ENCODE measurements around the gene PGC.

Gene PGC

GRCh38 chr6:41747256-41748101 is at the start of gene PGC:
Gene PGC (minus strand): TSS chr6:41747397. CDS start chr6:41747334, 63 bp downstream.
- Histone ChIP-seq H3K9me3 (ENCODE audit: control insufficient read depth in 5 of 5, low read length in 5 of 5) (no peaks in the 10 kb centered on the region), H3K9ac (ENCODE audit: low read length in 5 of 5) (no peak within 1 kb of the TSS), H3K4me3 (ENCODE audit: low read depth in 1 of 5, low read length in 5 of 5) (no peak within 1 kb of the TSS), H3K27ac (ENCODE audit: low read depth, low read length) (no peak within 1 kb of the TSS), H3K36me3 (ENCODE audit: control insufficient read depth in 5 of 5, insufficient read depth in 5 of 5, low read length in 5 of 5) (no peaks in the 10 kb centered on the region), H3K27me3 (ENCODE audit: control insufficient read depth in 5 of 5, insufficient read depth in 4 of 5, low read length in 5 of 5) (no peaks in the 10 kb centered on the region), H3K4me1 (ENCODE audit: control insufficient read depth in 5 of 5, insufficient read depth in 5 of 5, low read length in 5 of 5) (no peaks in the 10 kb centered on the region)

GRCh38 chr6:41796474-41796873 is 49.3 kb upstream of the PGC start:
- no peak overlapping the region for H3K27ac ChIP-seq (ENCODE audit: low read depth, low read length)
- H3K4me1 ChIP-seq (ENCODE audit: control insufficient read depth in 5 of 5, insufficient read depth in 5 of 5, low read length in 5 of 5): no peaks in the 10 kb centered on the region
- peaks cover 19 to 64% (median 34%) of the 10 kb centered on the region in 5 donors for H3K36me3 ChIP-seq (ENCODE audit: control insufficient read depth in 5 of 5, insufficient read depth in 5 of 5, low read length in 5 of 5)
- H3K9ac ChIP-seq (ENCODE audit: low read length in 5 of 5): no peak overlapping the region
- H3K4me3 ChIP-seq (ENCODE audit: low read depth in 1 of 5, low read length in 5 of 5): no peak overlapping the region
- no peaks in the 10 kb centered on the region for H3K27me3 ChIP-seq (ENCODE audit: control insufficient read depth in 5 of 5, insufficient read depth in 4 of 5, low read length in 5 of 5)
- no peaks in the 10 kb centered on the region for H3K9me3 ChIP-seq (ENCODE audit: control insufficient read depth in 5 of 5, low read length in 5 of 5)

GRCh38 chr6:41791984-41792383 is 44.8 kb upstream of the PGC start:
- Histone ChIP-seq H3K9ac (ENCODE audit: low read length in 5 of 5) (no peak overlapping the region), H3K36me3 (ENCODE audit: control insufficient read depth in 5 of 5, insufficient read depth in 5 of 5, low read length in 5 of 5) (peaks cover 26 to 65% (median 42%) of the 10 kb centered on the region in 5 donors)

GRCh38 chr6:41791305-41791704 is 44.1 kb upstream of the PGC start:
- no peak overlapping the region for H3K9ac ChIP-seq (ENCODE audit: low read length in 5 of 5)
- H3K27ac ChIP-seq (ENCODE audit: low read depth, low read length): no peak overlapping the region
- peaks cover 23 to 60% (median 42%) of the 10 kb centered on the region in 5 donors for H3K36me3 ChIP-seq (ENCODE audit: control insufficient read depth in 5 of 5, insufficient read depth in 5 of 5, low read length in 5 of 5)
- H3K27me3 ChIP-seq (ENCODE audit: control insufficient read depth in 5 of 5, insufficient read depth in 4 of 5, low read length in 5 of 5): no peaks in the 10 kb centered on the region
- H3K4me1 ChIP-seq (ENCODE audit: control insufficient read depth in 5 of 5, insufficient read depth in 5 of 5, low read length in 5 of 5): peaks cover 0 to 14% (median 12%) of the 10 kb centered on the region in 5 donors
- H3K9me3 ChIP-seq (ENCODE audit: control insufficient read depth in 5 of 5, low read length in 5 of 5): no peaks in the 10 kb centered on the region
- H3K4me3 ChIP-seq (ENCODE audit: low read depth in 1 of 5, low read length in 5 of 5): no peak overlapping the region

More at GRCh38 chr6:41791984-41792383, 44.8 kb upstream of the PGC start:
- no peaks in the 10 kb centered on the region for H3K9me3 ChIP-seq (ENCODE audit: control insufficient read depth in 5 of 5, low read length in 5 of 5)
- H3K4me3 ChIP-seq (ENCODE audit: low read depth in 1 of 5, low read length in 5 of 5): no peak overlapping the region
- no peak overlapping the region for H3K27ac ChIP-seq (ENCODE audit: low read depth, low read length)
- no peaks in the 10 kb centered on the region for H3K27me3 ChIP-seq (ENCODE audit: control insufficient read depth in 5 of 5, insufficient read depth in 4 of 5, low read length in 5 of 5)
- H3K4me1 ChIP-seq (ENCODE audit: control insufficient read depth in 5 of 5, insufficient read depth in 5 of 5, low read length in 5 of 5): peaks cover 0 to 8% (median 8%) of the 10 kb centered on the region in 5 donors

- H3K4me1 ChIP-seq (ENCODE audit: control insufficient read depth in 5 of 5, insufficient read depth in 5 of 5, low read length in 5 of 5): peaks cover 3 to 26% (median 25%) of the 10 kb centered on the region in 5 donors
- no peak overlapping the region for H3K9ac ChIP-seq (ENCODE audit: low read length in 5 of 5)
- H3K27ac ChIP-seq (ENCODE audit: low read depth, low read length): no peak overlapping the region
- no peaks in the 10 kb centered on the region for H3K27me3 ChIP-seq (ENCODE audit: control insufficient read depth in 5 of 5, insufficient read depth in 4 of 5, low read length in 5 of 5)
- H3K36me3 ChIP-seq (ENCODE audit: control insufficient read depth in 5 of 5, insufficient read depth in 5 of 5, low read length in 5 of 5): peaks cover 19 to 52% (median 36%) of the 10 kb centered on the region in 5 donors
- H3K9me3 ChIP-seq (ENCODE audit: control insufficient read depth in 5 of 5, low read length in 5 of 5): no peaks in the 10 kb centered on the region
- H3K4me3 ChIP-seq (ENCODE audit: low read depth in 1 of 5, low read length in 5 of 5): no peak overlapping the region
Observed at GRCh38 chr6:41790045-41790444, 42.8 kb upstream of the PGC start.

- Histone ChIP-seq H3K36me3 (ENCODE audit: control insufficient read depth in 5 of 5, insufficient read depth in 5 of 5, low read length in 5 of 5) (peaks cover 15 to 45% (median 31%) of the 10 kb centered on the region in 5 donors), H3K27me3 (ENCODE audit: control insufficient read depth in 5 of 5, insufficient read depth in 4 of 5, low read length in 5 of 5) (no peaks in the 10 kb centered on the region), H3K9ac (ENCODE audit: low read length in 5 of 5) (peak overlapping the region in 1 of 5 donors; percentile 3), H3K9me3 (ENCODE audit: control insufficient read depth in 5 of 5, low read length in 5 of 5) (no peaks in the 10 kb centered on the region), H3K4me1 (ENCODE audit: control insufficient read depth in 5 of 5, insufficient read depth in 5 of 5, low read length in 5 of 5) (peaks cover 4 to 31% (median 30%) of the 10 kb centered on the region in 5 donors), H3K4me3 (ENCODE audit: low read depth in 1 of 5, low read length in 5 of 5) (no peak overlapping the region), H3K27ac (ENCODE audit: low read depth, low read length) (no peak overlapping the region)
Observed at GRCh38 chr6:41789390-41789724, 42.2 kb upstream of the PGC start.

- H3K27ac ChIP-seq (ENCODE audit: low read depth, low read length): peak within 1 kb of the TSS; percentile 96
- no peaks in the 10 kb centered on the region for H3K27me3 ChIP-seq (ENCODE audit: control insufficient read depth in 5 of 5, insufficient read depth in 4 of 5, low read length in 5 of 5)
- H3K9ac ChIP-seq (ENCODE audit: low read length in 5 of 5): peak within 1 kb of the TSS; percentile 95 to 100 (median 99)
- peak within 1 kb of the TSS; percentile 81 to 99 (median 96) for H3K4me3 ChIP-seq (ENCODE audit: low read depth in 1 of 5, low read length in 5 of 5)
- H3K36me3 ChIP-seq (ENCODE audit: control insufficient read depth in 5 of 5, insufficient read depth in 5 of 5, low read length in 5 of 5): peaks cover 15 to 36% (median 28%) of the 10 kb centered on the region in 5 donors
- H3K4me1 ChIP-seq (ENCODE audit: control insufficient read depth in 5 of 5, insufficient read depth in 5 of 5, low read length in 5 of 5): peaks cover 4 to 34% (median 31%) of the 10 kb centered on the region in 5 donors
- no peaks in the 10 kb centered on the region for H3K9me3 ChIP-seq (ENCODE audit: control insufficient read depth in 5 of 5, low read length in 5 of 5)
Observed at GRCh38 chr6:41787219-41787917, 40.2 kb upstream of the PGC start, which contains the start of gene TOMM6. Gene TOMM6 (plus strand): TSS chr6:41787694. CDS start chr6:41787698, 4 bp downstream.

GRCh38 chr6:41786451-41787218 is 39.4 kb upstream of the PGC start:
- no peaks in the 10 kb centered on the region for H3K9me3 ChIP-seq (ENCODE audit: control insufficient read depth in 5 of 5, low read length in 5 of 5)
- peaks cover 12 to 29% (median 21%) of the 10 kb centered on the region in 5 donors for H3K36me3 ChIP-seq (ENCODE audit: control insufficient read depth in 5 of 5, insufficient read depth in 5 of 5, low read length in 5 of 5)
- peak overlapping the region; percentile 89 to 100 (median 99) for H3K9ac ChIP-seq (ENCODE audit: low read length in 5 of 5)
- H3K27ac ChIP-seq (ENCODE audit: low read depth, low read length): peak overlapping the region; percentile 96
- H3K27me3 ChIP-seq (ENCODE audit: control insufficient read depth in 5 of 5, insufficient read depth in 4 of 5, low read length in 5 of 5): no peaks in the 10 kb centered on the region
- H3K4me3 ChIP-seq (ENCODE audit: low read depth in 1 of 5, low read length in 5 of 5): peak overlapping the region; percentile 81 to 99 (median 96)
- peaks cover 4 to 39% (median 34%) of the 10 kb centered on the region in 5 donors for H3K4me1 ChIP-seq (ENCODE audit: control insufficient read depth in 5 of 5, insufficient read depth in 5 of 5, low read length in 5 of 5)

GRCh38 chr6:41785689-41786450 is 38.7 kb upstream of the PGC start:
- H3K27me3 ChIP-seq (ENCODE audit: control insufficient read depth in 5 of 5, insufficient read depth in 4 of 5, low read length in 5 of 5): no peaks in the 10 kb centered on the region
- peak overlapping the region in 4 of 5 donors; percentile 56 to 99 (median 88) for H3K4me3 ChIP-seq (ENCODE audit: low read depth in 1 of 5, low read length in 5 of 5)
- no peaks in the 10 kb centered on the region for H3K9me3 ChIP-seq (ENCODE audit: control insufficient read depth in 5 of 5, low read length in 5 of 5)
- peaks cover 8 to 23% (median 16%) of the 10 kb centered on the region in 5 donors for H3K36me3 ChIP-seq (ENCODE audit: control insufficient read depth in 5 of 5, insufficient read depth in 5 of 5, low read length in 5 of 5)
- H3K4me1 ChIP-seq (ENCODE audit: control insufficient read depth in 5 of 5, insufficient read depth in 5 of 5, low read length in 5 of 5): peaks cover 6 to 47% (median 41%) of the 10 kb centered on the region in 5 donors
- peak overlapping the region; percentile 96 for H3K27ac ChIP-seq (ENCODE audit: low read depth, low read length)
- peak overlapping the region in 4 of 5 donors; percentile 29 to 57 (median 52) for H3K9ac ChIP-seq (ENCODE audit: low read length in 5 of 5)

All from subcutaneous abdominal adipose tissue (tissue), 5 donors.